Mammary epithelial cell (primary cell): ENCODE measurements around the gene DEPP1.

ENCODE experiments used
- CTCF ChIP-seq, 2 donors: IDR thresholded peaks in 1 of 2; conservative IDR thresholded peaks in 1 of 2; 2 replicates each; pipeline ENCODE4 v1.5.1; 2011 to 2012; ENCODE audit warnings: inconsistent platforms in 2 of 2, low read length in 2 of 2, mild to moderate bottlenecking in 2 of 2, control low read depth in 1 of 2, low read depth in 1 of 2; ENCODE audit not compliant: insufficient read depth in 1 of 2; ENCODE audit errors: extremely low read depth in 1 of 2
- EZH2 ChIP-seq: IDR thresholded peaks from 2 replicates; pipeline ENCODE4 v1.6.1; 2012; ENCODE audit warnings: low read length, inconsistent platforms, borderline replicate concordance

- TF ChIP-seq CTCF (conservative IDR thresholded peaks at IDR 0.05 in 1 of 2, IDR thresholded peaks at IDR 0.05 in 1 of 2; ENCODE audit: extremely low read depth in 1 of 2, insufficient read depth in 1 of 2, low read depth in 1 of 2, low read length in 2 of 2) (no peak), EZH2 (no peak)
These were observed 10.5 kb downstream of the DEPP1 start for GRCh38 chr10:44968091-44968490.
